GM23338 (cell line): ENCODE data around the gene TFDP1. TPM values are rescaled to one million over a fixed set of nuclear protein-coding genes. Genes with fewer than 3 reads are reported as not detected.

Experiments used
- ATAC-seq: fragments of 200-7000 bp; cut with Tn5 transposase; 3 replicates; pipeline ENCODE4 v1.9.1; 2020
- DNase-seq: peaks from one replicate; pipeline ENCODE4 v3.0.0-alpha.2; 2015; ENCODE audit warnings: low spot score
- H2AFZ ChIP-seq: fragments of 200-600 bp; sonication (generic); 2 replicates; pipeline ENCODE4 v1.8.0; 2016; ENCODE audit warnings: antibody characterized with exemption, mild to moderate bottlenecking, moderate library complexity
- H3F3A ChIP-seq: fragments of 200-600 bp; sonication (generic); replicated peaks from 2 replicates; pipeline ENCODE4 v1.8.0; 2017; ENCODE audit warnings: antibody characterized with exemption, mixed run types, low read depth
- H3K27ac ChIP-seq: fragments of 200-600 bp; sonication (generic); 2 replicates; pipeline ENCODE4 v1.6.1; 2016; ENCODE audit warnings: low read depth
- H3K27me3 ChIP-seq: fragments of 200-600 bp; sonication (generic); 2 replicates; pipeline ENCODE4 v1.8.0; 2016; ENCODE audit warnings: mild to moderate bottlenecking, mixed run types, moderate library complexity; ENCODE audit not compliant: insufficient read depth
- H3K36me3 ChIP-seq: fragments of 200-600 bp; sonication (generic); 2 replicates; pipeline ENCODE4 v1.8.0; 2016; ENCODE audit warnings: mild to moderate bottlenecking; ENCODE audit not compliant: insufficient read depth
- H3K4me1 ChIP-seq: fragments of 200-600 bp; sonication (generic); 2 replicates; pipeline ENCODE4 v1.8.0; 2016; ENCODE audit warnings: mild to moderate bottlenecking, moderate library complexity; ENCODE audit not compliant: insufficient read depth
- H3K4me2 ChIP-seq: fragments of 200-600 bp; sonication (generic); 2 replicates; pipeline ENCODE4 v1.7.1; 2017; ENCODE audit warnings: mixed run types
- H3K4me3 ChIP-seq: fragments of 200-600 bp; sonication (generic); 2 replicates; pipeline ENCODE4 v1.6.1; 2016; ENCODE audit warnings: mixed run types
- H3K79me2 ChIP-seq: fragments of 200-600 bp; sonication (generic); replicated peaks from 2 replicates; pipeline ENCODE4 v1.8.0; 2017; ENCODE audit warnings: mild to moderate bottlenecking; ENCODE audit not compliant: insufficient read depth
- H3K9me2 ChIP-seq: fragments of 200-600 bp; sonication (generic); 2 replicates; pipeline ENCODE4 v1.8.0; 2017; ENCODE audit not compliant: insufficient read depth
- H4K20me1 ChIP-seq: fragments of 200-600 bp; sonication (generic); replicated peaks from 2 replicates; pipeline ENCODE4 v1.8.0; 2017; ENCODE audit warnings: mild to moderate bottlenecking; ENCODE audit not compliant: insufficient read depth
- H3K27ac Mint-ChIP-seq: 2 replicates; pipeline ENCODE4 v1.8.0; 2020; ENCODE audit warnings: inconsistent platforms, mild to moderate bottlenecking, moderate library complexity, mixed read lengths
- H3K27me3 Mint-ChIP-seq: 3 replicates; pipeline ENCODE4 v1.8.0; 2022; ENCODE audit warnings: low read depth, mild to moderate bottlenecking, moderate library complexity, mixed read lengths, inconsistent platforms; ENCODE audit not compliant: insufficient read depth, poor library complexity
- H3K36me3 Mint-ChIP-seq: 3 replicates; pipeline ENCODE4 v1.8.0; 2021; ENCODE audit warnings: low read depth, mild to moderate bottlenecking, inconsistent platforms, moderate library complexity, mixed read lengths
- H3K4me1 Mint-ChIP-seq: 3 replicates; pipeline ENCODE4 v1.8.0; 2020; ENCODE audit warnings: mild to moderate bottlenecking, inconsistent platforms, mixed read lengths
- H3K4me3 Mint-ChIP-seq: 3 replicates; pipeline ENCODE4 v1.8.0; 2021; ENCODE audit warnings: moderate library complexity, mild to moderate bottlenecking, inconsistent platforms, mixed read lengths
- H3K9me3 Mint-ChIP-seq: 3 replicates; pipeline ENCODE4 v1.8.0; 2020; ENCODE audit warnings: moderate library complexity, mild to moderate bottlenecking, inconsistent platforms, mixed read lengths
- CREB1 ChIP-seq: fragments of 250-450 bp; sonication (Bioruptor Pico); IDR thresholded peaks from 2 replicates; pipeline ENCODE4 v1.5.0; 2020; ENCODE audit warnings: low read depth, mild to moderate bottlenecking, moderate library complexity
- ETS1 ChIP-seq: IDR thresholded peaks from 2 replicates; pipeline ENCODE4 v1.6.1; 2016; ENCODE audit warnings: antibody characterized with exemption
- EZH2 ChIP-seq: fragments of 200-600 bp; sonication (generic); IDR thresholded peaks from one replicate; pipeline ENCODE4 v1.8.0; 2017; ENCODE audit warnings: antibody characterized with exemption, mild to moderate bottlenecking, low read depth; ENCODE audit not compliant: unreplicated experiment
- EZH2phosphoT487 ChIP-seq: fragments of 200-600 bp; sonication (generic); IDR thresholded peaks from one replicate; pipeline ENCODE4 v1.8.1; 2018; ENCODE audit warnings: antibody characterized with exemption; ENCODE audit not compliant: unreplicated experiment
- JUNB ChIP-seq: IDR thresholded peaks from one replicate; pipeline ENCODE4 v1.6.1; 2016; ENCODE audit warnings: antibody characterized with exemption; ENCODE audit not compliant: unreplicated experiment
- NANOG ChIP-seq: IDR thresholded peaks from 2 replicates; pipeline ENCODE4 v1.6.1; 2016; ENCODE audit warnings: antibody characterized with exemption, borderline replicate concordance
- POLR2AphosphoS5 ChIP-seq: IDR thresholded peaks from 2 replicates; pipeline ENCODE4 v1.6.1; 2016; ENCODE audit warnings: antibody characterized with exemption, low read depth
- REST ChIP-seq: IDR thresholded peaks from one replicate; pipeline ENCODE4 v1.6.1; 2018; ENCODE audit warnings: antibody characterized with exemption; ENCODE audit not compliant: unreplicated experiment
- STAT1 ChIP-seq: IDR thresholded peaks from one replicate; pipeline ENCODE4 v1.6.1; 2016; ENCODE audit warnings: antibody characterized with exemption; ENCODE audit not compliant: unreplicated experiment
- ZNF114 ChIP-seq: fragments of 250-450 bp; sonication (Bioruptor Pico); IDR thresholded peaks from 2 replicates; pipeline ENCODE4 v1.5.0; 2020; ENCODE audit warnings: mild to moderate bottlenecking, moderate library complexity
- ZNF331 ChIP-seq: fragments of 250-450 bp; sonication (Bioruptor Pico); IDR thresholded peaks from 2 replicates; pipeline ENCODE4 v1.5.0; 2020; ENCODE audit warnings: low read depth, mild to moderate bottlenecking, moderate library complexity
- ZNF462 ChIP-seq: fragments of 250-450 bp; sonication (Bioruptor Pico); IDR thresholded peaks from 2 replicates; pipeline ENCODE4 v1.5.0; 2020; ENCODE audit warnings: mild to moderate bottlenecking, moderate library complexity
- polyA plus RNA-seq: library from polyadenylated mRNA; unstranded; fragments of >200 nt; fragmentation: Nextera tagmentation; extraction: Ambion mirVana; gene quantifications from 2 replicates; pipeline ENCODE4 v1.2.1, GENCODE V29; 2016
- total RNA-seq: library from RNA; depleted of rRNA; stranded (reverse); fragments of >200 nt; shearing (Covaris generic); gene quantifications from 2 replicates; pipeline ENCODE4 v1.2.3, GENCODE V29; 2014
- TF ChIP-seq, protein P1 (sequence below), 2 experiments: fragments of 200-600 bp in 1 of 2; sonication (generic) in 1 of 2; conservative IDR thresholded peaks; 2 replicates each; pipeline versions ENCODE4 v1.5.1 to v1.6.1; 2016 to 2017; ENCODE audit warnings: antibody characterized with exemption in 2 of 2, low read depth in 2 of 2, mild to moderate bottlenecking in 2 of 2, moderate library complexity in 1 of 2

The TFDP1 gene
- total and polyA plus RNA-seq, 2 experiments from 2014 or later, result 42.9 to 80.0 TPM

- Histone ChIP-seq H3K36me3 (no peaks in the 10 kb centered on the region), H3K27ac (no peak within 1 kb of the TSS), H3K4me3 (no peak within 1 kb of the TSS), H3K27me3 (no peaks in the 10 kb centered on the region), H3K4me2 (no peak within 1 kb of the TSS), H3K79me2 (no peaks in the 10 kb centered on the region), H3K9me2 (no peaks in the 10 kb centered on the region), H3K4me1 (no peaks in the 10 kb centered on the region), H3F3A (no peaks in the 10 kb centered on the region), H4K20me1 (no peaks in the 10 kb centered on the region), H2AFZ (no peak within 1 kb of the TSS)
- Mint-ChIP-seq H3K4me3 (no peak within 1 kb of the TSS), H3K27ac (no peak within 1 kb of the TSS), H3K4me1 (peaks cover 9% of the 10 kb centered on the region), H3K36me3 (no peaks in the 10 kb centered on the region), H3K9me3 (no peaks in the 10 kb centered on the region; the same call in 2 of the 3 replicates), H3K27me3 (no peaks in the 10 kb centered on the region)
- ATAC-seq, result no peak; the same call in 1 of the 3 replicates
- DNase-seq, result no peak
- TF ChIP-seq EZH2 (no peak), STAT1 (no peak), REST (no peak), POLR2AphosphoS5 (no peak), JUNB (no peak), ZNF462 (CRISPR knock-in tag) (no peak), ZNF114 (CRISPR knock-in tag) (no peak), EZH2phosphoT487 (no peak), ETS1 (no peak), ZNF331 (no peak), NANOG (no peak), CREB1 (no peak)
- TF ChIP-seq, protein P1, sequence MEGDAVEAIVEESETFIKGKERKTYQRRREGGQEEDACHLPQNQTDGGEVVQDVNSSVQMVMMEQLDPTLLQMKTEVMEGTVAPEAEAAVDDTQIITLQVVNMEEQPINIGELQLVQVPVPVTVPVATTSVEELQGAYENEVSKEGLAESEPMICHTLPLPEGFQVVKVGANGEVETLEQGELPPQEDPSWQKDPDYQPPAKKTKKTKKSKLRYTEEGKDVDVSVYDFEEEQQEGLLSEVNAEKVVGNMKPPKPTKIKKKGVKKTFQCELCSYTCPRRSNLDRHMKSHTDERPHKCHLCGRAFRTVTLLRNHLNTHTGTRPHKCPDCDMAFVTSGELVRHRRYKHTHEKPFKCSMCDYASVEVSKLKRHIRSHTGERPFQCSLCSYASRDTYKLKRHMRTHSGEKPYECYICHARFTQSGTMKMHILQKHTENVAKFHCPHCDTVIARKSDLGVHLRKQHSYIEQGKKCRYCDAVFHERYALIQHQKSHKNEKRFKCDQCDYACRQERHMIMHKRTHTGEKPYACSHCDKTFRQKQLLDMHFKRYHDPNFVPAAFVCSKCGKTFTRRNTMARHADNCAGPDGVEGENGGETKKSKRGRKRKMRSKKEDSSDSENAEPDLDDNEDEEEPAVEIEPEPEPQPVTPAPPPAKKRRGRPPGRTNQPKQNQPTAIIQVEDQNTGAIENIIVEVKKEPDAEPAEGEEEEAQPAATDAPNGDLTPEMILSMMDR (conservative IDR thresholded peaks at IDR 0.05; ENCODE audit: low read depth in 2 of 2), result no peak
Measured at GRCh38 chr13:113657851-113658741, 73.5 kb downstream of the TFDP1 start, which contains the start of gene ATP4B. Gene ATP4B, minus strand, starts transcription at chr13:113658198. Its CDS starts 54 bp downstream, at chr13:113658144.
